Erythroblast (primary cell): ENCODE results near the gene ZNF438.

ENCODE experiments used
- DNase-seq, 2 experiments: peaks; one replicate each; lab custom pipeline; 2025; lab: John Stamatoyannopoulos, UW
- GATA1 ChIP-seq: IDR thresholded peaks from 2 replicates; pipeline ENCODE4 v1.6.1; 2011; ENCODE audit warnings: low read depth, mild to moderate bottlenecking, control low read depth, low read length, moderate library complexity
- POLR2A ChIP-seq: IDR thresholded peaks from 2 replicates; pipeline ENCODE4 v1.6.1; 2011; ENCODE audit warnings: mild to moderate bottlenecking, low read length

Gene ZNF438

DNA sequence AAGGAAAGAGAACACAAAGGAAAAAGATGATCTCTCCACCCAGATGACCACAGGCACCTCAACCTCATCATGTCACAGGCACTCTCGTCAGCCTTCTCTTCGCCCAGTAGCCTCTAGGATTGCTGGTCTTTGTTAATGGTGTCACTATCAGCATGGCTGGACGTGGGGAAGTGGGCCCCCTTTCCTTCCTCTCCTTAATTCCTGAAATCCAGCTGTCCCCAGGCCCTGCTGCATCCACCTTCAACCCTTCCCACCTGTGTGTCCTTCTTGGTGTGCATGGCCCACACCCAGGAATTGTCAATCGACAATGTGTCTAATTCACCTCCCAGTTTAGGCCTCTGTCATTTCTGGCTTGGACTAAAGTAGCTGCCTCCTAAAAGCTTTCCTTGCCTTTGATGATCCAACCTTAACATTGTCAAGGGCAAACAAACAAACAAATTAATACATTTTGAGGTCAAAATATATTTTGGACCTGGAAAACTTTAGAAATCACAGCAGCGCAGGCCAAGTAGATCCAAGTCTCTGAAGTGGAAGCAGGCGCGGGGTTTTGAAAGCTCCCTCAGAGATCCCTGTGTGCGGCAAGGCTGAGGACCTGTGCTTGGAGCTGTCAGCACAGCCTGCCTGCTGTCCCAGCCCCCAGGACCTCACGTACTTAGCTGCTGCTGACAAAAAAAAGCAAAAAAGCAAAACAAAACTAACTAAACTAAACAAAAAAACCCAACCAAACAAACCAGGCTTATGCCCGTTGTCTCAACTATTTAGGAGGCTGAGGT lies 208.8 kb downstream of the ZNF438 start:
- TF ChIP-seq POLR2A (no peak), GATA1 (no peak)

DNA sequence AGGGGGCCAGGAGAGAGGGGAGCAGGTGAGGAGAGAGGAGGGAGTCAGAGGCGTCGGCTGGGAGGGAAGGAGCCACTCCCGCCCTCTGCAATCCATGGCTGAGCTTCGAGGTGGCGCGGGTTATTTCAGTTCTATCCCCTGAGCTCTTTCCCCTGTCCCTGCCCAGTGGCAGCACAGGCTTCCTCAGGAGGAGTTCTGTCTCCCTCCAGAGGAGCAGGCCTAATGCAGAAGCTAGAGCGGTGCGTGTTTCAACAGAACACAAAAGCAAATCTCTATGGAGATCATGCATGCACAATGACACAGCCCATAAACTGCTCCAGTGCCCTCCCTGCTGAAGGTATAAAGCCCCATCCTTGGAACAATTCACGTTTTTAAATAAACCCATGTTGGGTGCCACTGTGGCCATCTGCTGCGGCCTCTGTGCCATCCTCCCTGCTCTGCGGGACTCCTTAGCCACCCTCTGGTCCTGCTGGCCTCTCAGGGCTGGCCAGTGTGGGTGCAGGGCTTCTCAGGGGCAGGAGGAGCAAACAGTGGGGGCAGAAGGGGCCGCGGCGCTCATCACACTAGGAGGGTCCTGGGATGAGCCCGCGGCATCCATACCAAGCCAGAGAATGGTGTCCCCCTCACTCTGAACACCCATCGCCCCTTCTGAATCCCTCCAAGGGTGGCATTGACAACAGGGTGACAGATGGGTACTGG lies 209.5 kb downstream of the ZNF438 start:
- TF ChIP-seq POLR2A: no peak
- TF ChIP-seq GATA1: no peak
- peak; percentile 32 to 42 for DNase-seq

More for the DNA sequence above, 208.8 kb downstream of the ZNF438 start:
- DNase-seq: no peak

DNA sequence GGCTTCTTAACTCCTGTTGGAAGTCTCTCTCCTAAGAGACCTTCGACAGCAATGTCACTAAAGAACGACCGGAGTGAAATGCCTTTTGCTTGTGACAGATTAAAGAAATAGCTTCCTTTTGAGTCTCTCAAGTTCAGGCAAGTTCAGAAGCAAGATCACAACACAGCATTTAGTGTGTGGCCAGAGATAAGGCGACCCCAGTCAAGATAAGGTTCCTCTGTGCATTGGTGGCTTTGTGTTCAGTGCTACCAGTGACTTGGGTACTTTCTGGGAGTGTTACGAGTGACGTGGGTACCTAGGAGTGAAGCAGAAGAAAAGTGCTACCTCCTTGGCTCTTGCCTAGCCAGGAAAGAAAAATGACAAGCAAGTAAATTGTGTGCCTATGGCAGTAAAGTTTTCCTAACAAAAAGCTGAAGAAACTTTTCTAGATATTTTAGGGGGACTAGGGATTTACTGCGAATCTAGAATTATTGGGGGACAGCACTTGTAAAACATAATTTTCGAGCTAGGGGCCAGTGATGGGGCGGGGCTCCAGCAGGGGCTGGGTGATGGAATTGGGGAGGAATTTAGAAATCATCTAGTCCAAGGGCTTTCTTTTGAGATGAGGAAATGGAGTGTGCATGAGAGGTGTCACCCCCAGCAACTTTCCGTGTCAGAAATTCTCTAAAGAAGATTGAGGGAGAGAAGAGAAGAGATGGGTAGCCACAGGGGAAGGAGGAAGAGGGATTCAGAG lies 210.2 kb downstream of the ZNF438 start:
- peak; percentile 88 to 96 for DNase-seq
- peak; percentile 97 for TF ChIP-seq GATA1
- no peak for TF ChIP-seq POLR2A

DNA sequence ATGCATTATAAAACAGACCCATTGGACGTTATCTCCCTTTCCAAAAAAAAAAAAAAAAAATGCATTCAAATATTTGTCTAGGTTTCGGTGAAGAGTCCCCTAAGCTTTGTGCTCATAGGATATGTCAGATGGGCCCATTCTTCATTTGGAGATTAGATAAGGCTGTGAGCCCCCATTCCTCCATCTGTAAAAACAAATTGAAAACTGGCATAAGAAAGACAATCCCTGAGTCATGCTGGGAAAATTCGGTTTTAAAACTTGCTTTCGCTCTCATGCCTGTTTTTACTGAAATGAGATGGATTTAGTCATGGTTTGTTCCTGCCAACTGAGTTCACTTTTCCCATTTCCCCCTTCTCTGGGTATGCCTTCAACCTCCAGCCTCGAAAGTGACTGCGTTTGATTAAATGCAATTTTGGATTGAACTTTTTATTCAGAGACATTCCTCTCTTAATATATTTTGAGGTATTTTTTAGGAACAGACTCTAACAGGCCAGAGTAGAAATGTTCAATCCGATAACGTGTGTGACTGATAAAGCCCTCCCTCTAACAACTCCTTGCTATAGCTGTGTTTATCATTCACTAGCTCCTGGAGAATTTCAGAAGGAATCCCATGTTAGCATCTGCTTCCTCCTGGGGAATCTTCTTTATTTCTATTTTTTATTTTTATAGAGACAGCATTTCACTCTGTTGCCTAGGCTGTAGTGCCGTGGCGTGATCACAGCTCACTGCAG lies 211.2 kb downstream of the ZNF438 start:
- no peak for TF ChIP-seq GATA1
- no peak for TF ChIP-seq POLR2A
- peak; percentile 53 to 61 for DNase-seq

DNA sequence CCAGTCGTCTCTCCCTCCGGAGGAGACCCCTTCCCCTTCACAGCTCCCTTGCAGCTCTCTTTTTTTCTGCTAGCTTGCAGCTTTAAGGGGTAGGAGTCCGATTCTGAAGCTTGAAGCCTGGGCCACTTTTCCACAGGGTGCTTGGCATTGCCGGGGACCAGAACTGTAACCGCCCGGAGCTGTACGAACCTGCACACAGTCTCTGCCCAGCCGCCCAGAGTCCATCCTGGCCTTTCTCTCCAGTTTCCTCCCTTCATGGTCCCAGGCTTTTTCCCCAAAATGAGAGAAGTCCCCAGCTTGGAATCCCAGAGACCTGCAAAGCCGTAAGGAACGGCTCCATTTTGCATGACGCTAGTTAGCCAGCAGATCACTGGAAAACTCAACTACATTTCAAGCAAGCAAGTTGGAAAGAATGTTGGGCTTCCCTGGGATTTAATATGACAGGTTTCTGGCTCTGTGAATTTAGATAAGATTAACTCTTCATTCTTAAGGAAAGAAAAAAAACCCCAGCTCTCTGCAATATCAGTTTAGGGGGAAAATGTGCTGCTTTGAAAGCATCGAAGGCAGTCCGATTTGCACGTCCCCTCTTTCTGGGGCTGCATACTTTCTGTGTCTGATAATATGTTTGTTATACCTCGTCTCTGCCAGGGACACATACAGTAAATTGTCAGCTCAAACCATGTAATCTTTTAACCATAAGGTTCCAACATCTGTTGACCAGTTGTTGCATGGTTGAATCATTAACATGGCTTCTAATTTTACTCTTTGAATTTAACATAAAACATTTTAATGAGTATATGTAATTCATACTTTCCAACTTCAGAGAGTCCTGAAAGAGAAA lies 212.1 kb downstream of the ZNF438 start:
- TF ChIP-seq POLR2A (no peak), GATA1 (no peak)
- DNase-seq: peak; percentile 31 to 36

DNA sequence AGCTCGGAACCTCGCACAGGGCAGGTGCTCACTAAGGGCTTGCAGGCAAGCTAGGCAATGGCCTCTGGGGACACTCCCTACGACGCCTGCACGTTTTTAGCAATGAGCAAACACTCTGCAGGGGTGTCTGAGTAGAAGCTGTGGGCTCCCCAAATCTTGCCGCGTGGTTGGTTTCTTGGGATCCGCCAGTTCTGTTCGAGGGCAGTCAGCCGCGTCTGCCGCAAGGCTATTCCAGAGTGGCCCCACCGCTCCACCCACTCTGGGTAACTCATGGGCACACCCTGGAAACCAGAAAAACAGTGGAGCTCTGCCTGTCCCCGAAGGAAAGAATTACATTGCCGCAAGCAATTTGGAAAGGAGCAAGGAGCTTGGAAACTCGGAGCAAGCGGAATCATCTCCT lies 212.8 kb downstream of the ZNF438 start:
- TF ChIP-seq POLR2A: no peak
- no peak for TF ChIP-seq GATA1
- peak in 1 of 2 experiments; percentile 9 for DNase-seq

DNA sequence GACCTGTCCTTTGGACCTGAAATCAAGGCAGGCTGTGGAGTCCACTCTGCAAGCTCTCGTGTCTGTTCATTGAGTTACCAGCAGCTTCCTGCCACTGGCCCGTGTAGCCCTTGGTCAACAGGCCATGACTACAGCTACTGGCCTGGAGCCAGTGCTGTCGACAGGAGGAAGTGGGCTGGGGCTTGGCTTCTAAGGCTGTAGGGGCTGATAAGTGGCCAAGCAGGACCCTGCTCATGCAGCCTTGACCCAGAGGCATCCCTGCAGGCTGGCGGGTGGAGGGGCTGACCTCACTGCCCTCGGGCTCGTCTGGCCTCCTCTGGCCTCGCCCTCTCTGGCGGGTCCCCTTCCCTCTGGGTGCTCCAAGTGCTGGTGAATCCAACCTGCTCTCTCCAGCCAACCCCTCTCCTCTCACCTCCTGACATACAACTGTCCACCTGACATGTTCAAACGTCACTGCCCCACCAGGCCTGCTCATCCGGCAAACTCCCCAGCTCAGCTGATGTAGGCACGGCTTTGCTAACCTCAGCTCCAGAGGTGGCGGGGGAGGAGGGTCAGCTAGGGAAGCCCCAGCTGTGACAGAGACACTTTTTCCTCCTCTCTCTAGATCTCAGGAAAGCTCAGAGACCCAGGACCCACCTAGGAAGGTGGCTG lies 213.5 kb downstream of the ZNF438 start:
- TF ChIP-seq POLR2A (no peak), GATA1 (no peak)
- DNase-seq: peak; percentile 77 to 88

DNA sequence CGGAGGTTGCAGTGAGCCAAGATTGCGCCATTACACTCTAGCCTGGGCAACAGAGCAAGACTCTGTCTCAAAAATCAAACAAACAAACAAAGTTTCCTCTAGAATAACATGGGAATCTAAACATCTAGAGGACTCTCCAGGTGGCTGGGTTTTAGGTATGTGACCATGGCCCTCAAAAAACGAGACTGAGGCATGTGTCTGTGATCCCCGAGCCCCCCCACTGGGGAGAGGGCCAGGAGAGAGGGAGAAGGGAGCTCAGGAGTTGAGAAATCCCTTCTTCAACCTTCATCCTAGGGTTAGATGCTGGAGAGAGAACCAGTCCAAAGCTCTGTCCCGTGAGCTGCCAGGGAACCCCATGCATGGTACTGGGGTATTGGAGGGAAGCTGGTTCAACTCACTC lies 214.1 kb downstream of the ZNF438 start:
- TF ChIP-seq POLR2A (no peak), GATA1 (no peak)
- DNase-seq: no peak

DNA sequence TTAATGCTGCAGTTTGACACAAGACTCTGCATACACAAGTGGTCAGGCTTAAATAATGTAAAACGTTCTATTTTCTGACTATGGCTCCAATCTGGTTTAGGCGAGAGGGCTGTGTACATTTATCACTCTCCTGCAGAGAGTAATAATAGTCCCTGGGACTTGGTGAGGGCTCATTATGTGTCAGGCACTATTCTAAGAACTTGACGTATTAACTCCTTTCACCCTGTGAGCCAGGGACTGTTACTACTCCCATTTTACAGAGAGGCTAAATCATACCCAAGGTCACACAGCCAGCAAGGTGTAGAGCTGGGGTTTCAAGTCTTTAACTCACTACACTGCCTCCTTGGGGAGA lies 214.9 kb downstream of the ZNF438 start:
- DNase-seq: no peak
- TF ChIP-seq POLR2A (no peak), GATA1 (no peak)

DNA sequence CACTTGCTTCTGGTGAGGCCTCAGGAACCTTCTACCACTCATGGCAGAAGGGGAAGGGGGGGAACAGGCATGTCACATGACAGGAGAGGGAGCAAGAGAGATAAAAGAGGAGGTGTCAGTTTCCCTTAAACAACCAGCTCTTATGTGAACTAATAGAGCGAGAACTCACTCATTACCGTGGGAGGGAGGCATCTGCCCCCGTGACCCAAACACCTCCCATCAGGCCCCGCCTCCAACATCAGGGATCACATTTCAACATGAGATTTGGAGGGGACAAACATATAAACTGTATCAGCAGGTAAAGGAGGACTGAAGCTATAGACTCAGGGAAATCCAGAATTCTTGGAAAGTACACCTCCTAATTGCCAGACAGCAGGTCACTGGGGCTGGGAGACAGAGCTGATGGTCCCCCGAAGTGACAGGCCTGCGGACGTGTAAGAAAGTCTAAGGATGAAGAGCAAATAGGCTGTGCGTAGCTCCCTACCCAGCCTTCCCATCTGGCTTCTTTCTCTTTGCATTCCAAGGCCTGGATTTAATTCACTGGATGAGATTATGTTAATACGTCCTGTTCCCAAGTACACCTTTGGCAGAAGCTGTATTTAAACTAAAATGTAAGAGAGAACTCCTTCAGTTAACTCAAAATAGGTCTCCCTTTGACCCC lies 215.4 kb downstream of the ZNF438 start:
- DNase-seq: no peak
- TF ChIP-seq POLR2A: no peak
- TF ChIP-seq GATA1: no peak

DNA sequence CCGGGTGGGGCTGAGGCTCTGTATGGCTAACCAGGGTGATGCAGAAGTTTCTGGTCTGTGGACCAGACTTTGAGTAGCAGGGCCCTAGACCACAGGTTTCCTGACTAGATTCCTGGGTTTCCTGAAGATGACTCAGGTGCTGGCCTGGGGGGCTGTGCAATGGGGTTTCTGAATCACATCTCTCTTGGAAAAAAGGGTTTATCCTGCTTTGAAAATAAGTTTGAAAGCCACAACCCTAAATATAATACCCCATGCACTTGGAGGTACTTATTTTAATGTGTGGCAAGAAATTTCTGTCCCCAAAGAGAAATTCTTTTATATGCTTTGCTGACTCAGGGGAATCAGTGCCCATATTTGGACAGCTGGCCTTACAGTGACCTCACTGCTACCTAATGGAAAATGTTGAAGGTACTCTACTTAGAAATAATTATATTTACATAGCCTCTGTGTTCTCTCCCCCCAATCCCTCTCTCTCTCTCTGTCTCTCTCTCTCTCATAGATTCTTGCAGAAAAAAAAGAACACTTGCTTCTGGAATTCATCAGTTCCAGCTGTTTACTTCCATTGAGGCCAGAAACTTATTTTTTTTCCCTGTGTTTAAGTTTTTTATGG lies 217.7 kb downstream of the ZNF438 start:
- no peak for DNase-seq
- TF ChIP-seq GATA1 (no peak), POLR2A (no peak)
